DMS153 treated with DMSO at 0.1 percent for 48 hours (cell line): ENCODE measurements around the gene BTN1A1.
"Not testable (repeated sequence)": the region's sequence is repeated elsewhere in the genome, so short reads cannot be mapped to it uniquely, and the experiment has no call there.

Experiments used
- DNase-seq: peaks from one replicate; lab custom pipeline; 2025; ENCODE audit not compliant: unreplicated experiment; lab: John Stamatoyannopoulos, UW

BTN1A1 gene

GRCh38 chr6:26507658-26508057 lies 7.6 kb downstream of the BTN1A1 start:
- DNase-seq: no peak

DNA sequence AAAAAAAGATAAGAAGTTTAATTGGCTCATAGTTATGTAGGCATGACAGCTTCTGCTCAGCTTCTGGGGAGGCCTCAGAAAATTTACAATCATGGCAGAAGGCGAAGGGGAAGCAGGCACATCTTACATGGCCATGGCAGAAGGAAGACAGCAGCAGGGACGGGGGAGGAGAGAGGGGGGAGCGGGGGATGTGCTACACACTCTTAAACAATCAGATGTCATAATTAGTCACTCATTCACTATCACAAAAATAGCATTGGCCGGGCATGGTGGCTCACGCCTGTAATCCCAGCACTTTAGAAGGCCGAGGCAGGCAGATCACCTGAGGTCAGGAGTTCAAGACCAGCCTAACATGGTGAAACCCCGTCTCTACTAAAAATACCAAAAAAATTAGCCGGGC lies 10.9 kb downstream of the BTN1A1 start:
- not testable (repeated sequence) for DNase-seq

GRCh38 chr6:26514984-26515383 lies 14.9 kb downstream of the BTN1A1 start:
- no peak for DNase-seq

DNA sequence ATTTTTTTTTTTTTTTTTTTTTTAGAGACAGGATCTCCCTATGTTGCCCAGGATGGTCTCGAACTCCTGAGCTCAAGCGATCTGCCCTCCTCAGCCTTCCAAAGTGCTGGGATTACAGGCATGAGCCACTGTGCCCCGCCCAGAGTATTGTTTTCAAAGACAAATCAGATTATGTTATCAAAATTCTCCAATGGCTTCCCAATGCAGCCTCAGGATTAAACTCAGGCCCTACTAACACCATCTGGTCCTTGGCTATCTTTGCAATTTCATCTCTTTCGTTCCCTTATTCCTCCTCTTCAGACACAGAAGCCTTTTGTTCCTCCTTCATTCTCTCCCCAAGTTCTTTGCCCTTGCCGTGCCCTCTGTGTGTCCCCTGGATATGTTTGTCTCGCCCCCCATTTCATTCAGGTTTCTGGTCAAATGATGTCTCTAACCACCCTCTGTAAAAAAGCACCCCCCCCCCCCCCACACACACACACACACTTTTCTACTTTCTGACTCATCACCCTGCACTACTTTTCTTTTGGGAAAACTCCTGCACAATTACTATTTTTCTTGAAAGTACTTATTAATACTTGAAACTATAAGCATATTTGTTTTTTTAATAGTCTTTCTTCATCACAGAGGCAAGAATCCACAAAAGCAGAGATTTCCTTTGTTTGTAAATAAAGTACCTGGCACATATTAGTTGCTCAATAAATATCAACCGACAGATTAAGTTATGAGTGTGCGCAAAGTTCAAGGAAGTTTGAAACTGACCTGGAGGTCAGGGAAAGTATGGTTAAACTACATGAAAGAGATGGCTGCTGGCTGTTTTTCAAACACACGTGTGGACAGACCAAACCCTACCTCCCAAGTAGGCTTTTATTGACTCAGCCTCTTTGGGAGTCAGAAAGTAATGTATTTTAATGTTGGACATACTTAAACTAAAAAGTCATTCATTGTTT lies 16.7 kb downstream of the BTN1A1 start:
- DNase-seq: no peak

GRCh38 chr6:26519359-26519758 lies 19.3 kb downstream of the BTN1A1 start:
- no peak for DNase-seq

- peak; percentile 62 for DNase-seq
These were observed 20.2 kb downstream of the BTN1A1 start for GRCh38 chr6:26520237-26520849.

DNA sequence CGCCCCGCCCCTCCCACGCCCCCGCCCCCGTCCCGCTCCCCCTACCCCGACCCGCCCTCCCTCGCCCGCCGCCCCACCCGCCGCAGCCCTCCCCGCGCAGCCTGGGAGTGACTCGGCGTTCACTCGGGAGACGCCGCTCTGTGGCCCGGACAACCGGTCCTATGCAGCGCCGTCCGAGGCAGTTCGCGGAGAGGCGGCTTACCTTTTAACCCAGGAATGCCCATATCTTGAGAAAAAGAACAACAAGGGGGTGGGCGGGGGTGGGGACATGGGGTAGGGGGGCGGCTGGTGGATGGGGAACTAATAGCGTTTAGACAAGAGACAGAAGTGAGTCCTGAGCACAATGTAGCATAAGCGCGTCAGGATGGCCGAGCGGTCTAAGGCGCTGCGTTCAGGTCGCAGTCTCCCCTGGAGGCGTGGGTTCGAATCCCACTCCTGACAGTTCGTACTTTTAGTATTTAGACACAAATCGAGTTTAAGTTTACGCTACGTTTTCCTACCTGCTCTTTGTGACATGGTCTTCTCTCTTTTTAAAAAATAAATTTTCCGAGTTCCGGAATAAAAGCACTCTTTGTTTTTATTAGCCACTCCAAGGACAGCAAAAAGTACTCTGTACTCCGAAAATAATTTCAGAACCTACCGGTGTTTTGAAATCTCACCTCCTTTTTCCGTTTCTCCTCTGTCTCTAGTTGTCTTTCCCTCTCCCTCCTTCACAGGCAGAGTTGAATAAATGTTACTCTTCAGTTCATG lies 20.9 kb downstream of the BTN1A1 start:
- peak; percentile 62 for DNase-seq

DNA sequence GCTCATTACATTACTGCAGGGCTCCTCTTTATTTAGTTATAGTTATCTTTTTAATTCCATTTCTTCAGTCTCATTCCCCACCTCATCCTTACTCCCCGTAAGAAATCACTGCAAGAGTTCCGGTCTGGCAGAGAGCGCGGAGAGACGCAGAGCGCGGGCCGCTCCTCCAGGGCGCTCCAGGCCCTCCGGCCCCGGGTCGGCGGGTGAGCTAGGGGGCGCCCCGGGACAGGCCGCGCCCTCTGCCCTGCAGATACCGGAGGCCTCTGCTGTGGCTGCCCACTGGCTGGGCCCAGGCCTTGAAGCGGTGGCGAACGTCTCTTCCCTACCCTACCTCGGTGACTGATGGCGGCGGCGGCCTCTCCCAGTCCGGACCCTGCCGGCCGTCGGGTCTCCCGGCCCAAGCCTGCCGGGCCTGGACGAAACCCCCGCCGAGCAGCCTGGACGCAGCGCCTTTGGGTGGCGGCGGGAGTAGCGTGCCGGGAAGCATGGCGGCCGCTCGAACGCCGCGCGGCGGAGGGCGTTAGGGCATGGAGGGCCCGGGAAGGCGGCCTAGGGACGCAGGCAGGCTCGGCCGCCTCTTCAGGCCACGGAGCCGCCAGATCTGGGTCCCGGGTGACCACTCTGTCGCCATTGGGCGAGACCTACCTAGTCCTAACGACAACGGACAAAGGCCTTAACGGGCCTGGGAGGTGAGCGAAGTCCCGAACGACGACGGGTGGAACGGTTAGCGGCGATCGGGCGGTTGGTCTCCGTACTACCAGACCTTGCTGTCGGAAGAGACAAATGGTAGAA lies 21.7 kb downstream of the BTN1A1 start:
- DNase-seq: no peak

DNA sequence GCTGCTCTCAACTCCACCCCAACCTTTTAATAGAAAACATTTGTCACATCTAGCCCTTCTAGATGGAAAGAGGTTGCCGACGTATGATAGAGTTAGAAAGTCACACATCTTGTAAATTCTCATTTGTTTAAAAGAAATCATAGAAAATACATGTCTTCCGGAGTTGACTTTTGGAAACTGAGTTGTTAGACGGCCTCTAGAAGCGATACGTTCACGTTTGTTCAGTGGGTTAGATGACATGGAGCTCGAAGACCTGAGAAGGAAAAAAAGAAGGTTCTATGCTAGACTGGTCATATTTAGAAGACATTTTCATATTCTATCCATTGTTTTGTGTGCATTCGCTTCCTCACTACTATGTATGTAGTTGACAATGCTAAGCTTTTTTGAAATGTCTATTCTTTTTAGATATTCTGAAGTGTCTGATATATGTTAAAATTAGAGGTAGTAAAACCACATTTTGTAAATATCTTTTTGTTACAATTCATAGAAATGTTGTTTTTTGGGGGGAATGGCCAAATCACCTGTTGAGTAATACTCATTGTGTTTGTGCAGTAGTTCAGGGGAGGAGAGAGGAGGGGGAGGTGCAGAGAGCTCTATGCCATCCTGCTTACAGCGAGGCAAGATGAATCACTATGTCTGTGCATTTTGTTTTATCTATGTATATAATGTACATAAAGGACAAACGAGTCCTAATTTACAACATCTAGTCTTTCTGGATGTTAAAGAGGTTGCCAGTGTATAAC lies 22.6 kb downstream of the BTN1A1 start:
- DNase-seq: not testable (repeated sequence)

- DNase-seq: not testable (repeated sequence)
These were observed 24.2 kb downstream of the BTN1A1 start for GRCh38 chr6:26524314-26524713.

DNA sequence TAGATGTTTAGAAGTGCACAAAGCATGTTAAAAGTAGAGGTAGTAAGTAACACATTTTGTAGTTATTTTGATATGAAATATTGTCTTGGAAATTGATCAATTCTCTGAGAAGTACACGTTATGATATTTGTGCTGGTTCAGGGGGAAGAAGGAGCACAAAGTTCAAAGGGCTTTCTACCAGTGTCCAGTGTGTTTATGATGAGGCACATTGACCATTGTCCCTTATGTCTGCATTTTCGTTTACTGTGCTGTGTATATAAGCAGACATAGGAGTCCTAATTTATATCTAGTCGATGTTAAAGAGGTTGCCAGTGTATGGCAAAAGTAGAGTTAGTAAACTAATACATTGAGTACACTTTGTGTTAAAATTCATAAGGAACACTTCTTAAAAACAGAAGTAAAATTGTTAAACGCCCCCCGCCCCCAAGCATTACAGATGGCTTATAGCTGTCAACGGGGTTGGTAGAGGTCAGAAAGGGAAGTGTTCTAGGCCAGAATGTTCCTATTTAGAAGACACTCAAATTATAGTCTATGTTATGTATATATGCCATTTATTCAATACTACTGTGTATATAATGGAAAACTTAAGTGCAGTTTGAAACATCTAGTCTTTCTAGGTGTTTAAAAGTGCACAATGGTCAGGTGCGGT lies 24.7 kb downstream of the BTN1A1 start:
- DNase-seq: no peak

- no peak for DNase-seq
These were observed 25.7 kb downstream of the BTN1A1 start for GRCh38 chr6:26525838-26526237.

DNA sequence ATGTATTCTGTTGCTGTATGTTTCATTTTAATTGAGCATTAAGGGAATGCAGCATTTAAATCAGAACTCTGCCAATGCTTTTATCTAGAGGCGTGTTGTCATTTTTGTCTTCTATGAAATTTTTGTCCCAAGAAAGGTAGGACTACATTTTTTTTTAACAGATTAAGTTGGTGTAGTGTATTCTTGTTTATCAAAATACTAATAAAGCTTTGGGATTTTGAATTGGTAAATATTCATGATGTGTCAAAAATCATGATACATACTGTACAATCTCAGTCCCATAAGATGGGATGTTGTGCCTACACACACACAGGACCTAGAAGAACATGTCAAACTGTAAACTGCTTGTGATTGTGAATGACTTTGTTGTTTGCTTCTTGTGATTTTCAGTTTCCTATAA lies 26.8 kb downstream of the BTN1A1 start:
- no peak for DNase-seq

DNA sequence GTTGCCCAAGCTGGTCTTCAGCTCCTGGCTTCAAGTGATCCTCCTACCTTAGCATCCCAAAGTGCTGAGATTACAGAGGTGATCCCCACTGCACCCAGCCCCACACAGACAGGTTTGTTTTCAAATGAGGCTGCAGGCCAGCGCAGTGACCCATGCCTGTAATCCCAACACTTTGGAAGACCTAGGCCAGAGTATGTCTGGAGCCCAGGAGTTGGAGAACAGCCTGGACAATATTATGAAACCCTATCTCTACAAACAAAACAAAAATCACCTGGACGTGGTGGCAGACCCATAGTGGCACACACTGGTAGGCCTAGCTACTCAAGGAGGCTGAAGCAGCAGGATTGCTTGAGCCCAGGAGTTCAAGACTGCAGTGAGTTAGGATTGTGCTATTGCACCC lies 30.1 kb downstream of the BTN1A1 start:
- no peak for DNase-seq

- no peak for DNase-seq
These were observed 31.8 kb downstream of the BTN1A1 start for GRCh38 chr6:26531897-26532296.

DNA sequence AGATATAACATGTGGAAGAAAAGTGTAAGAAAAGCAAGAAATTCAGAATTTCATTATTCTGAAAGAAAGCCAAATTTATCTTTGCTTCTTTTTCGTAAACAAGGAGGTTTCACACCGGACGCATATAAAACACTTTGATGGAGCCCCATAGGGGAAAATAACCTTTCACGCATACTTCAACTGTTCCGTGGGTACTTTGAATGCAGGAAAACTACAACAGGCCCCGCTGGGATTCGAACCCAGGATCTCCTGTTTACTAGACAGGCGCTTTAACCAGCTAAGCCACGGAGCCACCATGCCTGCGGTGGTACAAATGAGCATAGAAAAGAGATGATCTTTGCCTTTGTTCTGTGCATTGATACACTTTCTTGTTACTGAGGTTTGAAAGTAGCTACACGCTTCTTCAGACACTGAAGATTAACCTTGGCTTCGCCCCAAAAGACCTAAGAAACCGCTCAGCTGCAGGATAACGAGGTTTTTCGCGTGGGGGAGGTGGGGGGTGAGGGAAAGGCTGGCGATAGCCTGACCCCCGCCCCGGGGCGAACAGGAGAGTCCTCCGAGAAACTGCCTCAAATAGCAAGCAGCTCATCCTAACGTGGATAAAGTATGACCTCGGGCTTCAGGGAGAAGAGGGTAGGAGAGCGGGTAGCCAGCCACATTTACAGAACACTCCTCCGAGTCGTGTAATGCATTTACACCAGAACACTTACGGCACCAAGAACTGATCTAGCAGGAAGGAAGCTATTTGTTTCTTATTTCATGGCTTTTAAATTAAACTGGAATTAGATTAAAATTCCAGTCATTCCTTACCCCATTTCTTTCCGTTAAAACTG lies 32.8 kb downstream of the BTN1A1 start:
- peak; percentile 88 for DNase-seq

DNA sequence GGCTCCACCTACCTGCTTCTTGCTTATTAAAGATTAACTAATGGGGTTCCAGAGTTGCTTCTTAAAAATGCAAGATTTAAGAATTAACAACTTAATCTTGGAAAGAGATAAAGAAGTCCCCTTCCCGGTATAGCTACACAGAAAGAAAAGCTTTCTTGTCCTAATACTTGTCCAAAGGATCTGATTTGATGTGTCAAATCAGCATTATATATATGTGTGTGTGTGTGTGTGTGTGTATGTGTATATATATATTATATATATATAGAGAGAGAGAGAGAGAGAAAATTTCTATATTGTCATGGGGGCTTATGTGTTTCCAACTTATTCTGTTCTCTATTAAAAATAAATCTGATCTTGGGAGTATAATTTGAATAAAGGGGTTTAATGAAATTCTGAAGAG lies 33.4 kb downstream of the BTN1A1 start:
- no peak for DNase-seq

- DNase-seq: no peak
These were observed 34.8 kb downstream of the BTN1A1 start for GRCh38 chr6:26534681-26535465.
